ENCODE data around the gene EPG5. TPM values are rescaled to one million over a fixed set of nuclear protein-coding genes. Genes with fewer than 3 reads are reported as not detected.

Gene EPG5
- total and polyA plus RNA-seq, 12 donors, result 6.5 to 26.3 (median 20.4) TPM

GRCh38 chr18:45847119-45847518, 120.0 kb downstream of the EPG5 start:
- no peak for DNase-seq
- intact Hi-C loops (cut with DNase I), result loop anchor here in 1 of 10 donors (10.0 kb wide), 1 partner anchor 122 kb away; the partner anchor contains the start of gene SLC14A1

GRCh38 chr18:45845410-45845809, 121.7 kb downstream of the EPG5 start:
- ATAC-seq, result peak in 1 of 8 donors; percentile 10
- no peak for DNase-seq
- Histone ChIP-seq H3K36me3 (peaks cover 0 to 20% (median 0%) of the 10 kb centered on the region in 9 donors), H3K27ac (no peak overlapping the region), H3K27me3 (peaks cover 0 to under 1% (median 0%) of the 10 kb centered on the region in 7 donors), H3K9me3 (no peaks in the 10 kb centered on the region), H3K4me3 (no peak overlapping the region), H3K4me1 (no peaks in the 10 kb centered on the region)
- intact Hi-C loops (cut with DNase I), result loop anchor here in 1 of 10 donors (10.0 kb wide), 1 partner anchor 121 kb away; the partner anchor contains the start of gene SLC14A1
- WGBS, 2 donors, result 40 to 51% methylated on average over 8 of the region's 8 CpGs
- no peak for TF ChIP-seq CTCF (IDR thresholded peaks at IDR 0.05)

More at GRCh38 chr18:45847119-45847518, 120.0 kb downstream of the EPG5 start:
- H3K36me3 ChIP-seq, result peaks cover 0 to 34% (median under 1%) of the 10 kb centered on the region in 9 donors
- no peak overlapping the region for H3K27ac ChIP-seq
- WGBS, 2 donors, result 66 to 72% methylated on average over 3 of the region's 3 CpGs
- ATAC-seq, result no peak
- TF ChIP-seq CTCF (IDR thresholded peaks at IDR 0.05), result no peak
- H3K4me3 ChIP-seq, result no peak overlapping the region
- no peaks in the 10 kb centered on the region for H3K27me3 ChIP-seq
- H3K9me3 ChIP-seq, result no peaks in the 10 kb centered on the region
- peaks cover 0 to 13% (median 3%) of the 10 kb centered on the region in 9 donors for H3K4me1 ChIP-seq

GRCh38 chr18:45844938-45845337, 122.2 kb downstream of the EPG5 start:
- H3K4me1 ChIP-seq, result no peaks in the 10 kb centered on the region
- H3K4me3 ChIP-seq, result no peak overlapping the region
- WGBS, 2 donors, result 86% methylated on average over 7 of the region's 7 CpGs
- H3K27me3 ChIP-seq, result peaks cover 0 to 5% (median 0%) of the 10 kb centered on the region in 7 donors
- intact Hi-C loops (cut with DNase I), result loop anchor here in 3 of 10 donors (5.0 to 10.0 kb wide), 3 partner anchors 120 to 153 kb away; partner anchors contain the start of gene SLC14A1 (in 1 of the 3)
- no peak for TF ChIP-seq CTCF (IDR thresholded peaks at IDR 0.05)
- ATAC-seq (no peak), DNase-seq (no peak)
- no peak overlapping the region for H3K27ac ChIP-seq
- H3K36me3 ChIP-seq, result peaks cover 0 to 15% (median 0%) of the 10 kb centered on the region in 9 donors
- H3K9me3 ChIP-seq, result no peaks in the 10 kb centered on the region

- TF ChIP-seq CTCF (IDR thresholded peaks at IDR 0.05), result no peak
- Histone ChIP-seq H3K36me3 (peaks cover 0 to under 1% (median 0%) of the 10 kb centered on the region in 9 donors), H3K4me1 (peaks cover 4 to 13% (median 11%) of the 10 kb centered on the region in 9 donors), H3K27ac (no peak overlapping the region), H3K9me3 (no peaks in the 10 kb centered on the region), H3K4me3 (no peak overlapping the region), H3K27me3 (peaks cover 6 to 23% (median 13%) of the 10 kb centered on the region in 7 donors)
- DNase-seq (no peak), ATAC-seq (no peak)
- WGBS, 2 donors, result 88 to 91% methylated on average over 9 of the region's 9 CpGs
- intact Hi-C loops (cut with DNase I), result loop anchor here in 3 of 10 donors (2.0 to 10.0 kb wide), 4 partner anchors 118 to 151 kb away; partner anchors contain the start of gene SLC14A1 (in 1 of the 3)
Measured at GRCh38 chr18:45843019-45843418, 124.1 kb downstream of the EPG5 start.

Data from heart right ventricle (tissue), 16 donors.